B cell (primary cell): ENCODE measurements around the gene OR9Q1.

Source experiments
- EZH2 ChIP-seq: IDR thresholded peaks from 2 replicates; pipeline ENCODE4 v1.6.1; 2012; ENCODE audit warnings: borderline replicate concordance, low read depth, mild to moderate bottlenecking, moderate library complexity, low read length; ENCODE audit not compliant: insufficient read depth, poor library complexity, severe bottlenecking
- TF ChIP-seq, protein P1 (sequence below): fragments of 200-600 bp; IDR thresholded peaks from one replicate; pipeline ENCODE4 v1.8.0; 2022; ENCODE audit warnings: antibody characterized with exemption, mild to moderate bottlenecking

DNA sequence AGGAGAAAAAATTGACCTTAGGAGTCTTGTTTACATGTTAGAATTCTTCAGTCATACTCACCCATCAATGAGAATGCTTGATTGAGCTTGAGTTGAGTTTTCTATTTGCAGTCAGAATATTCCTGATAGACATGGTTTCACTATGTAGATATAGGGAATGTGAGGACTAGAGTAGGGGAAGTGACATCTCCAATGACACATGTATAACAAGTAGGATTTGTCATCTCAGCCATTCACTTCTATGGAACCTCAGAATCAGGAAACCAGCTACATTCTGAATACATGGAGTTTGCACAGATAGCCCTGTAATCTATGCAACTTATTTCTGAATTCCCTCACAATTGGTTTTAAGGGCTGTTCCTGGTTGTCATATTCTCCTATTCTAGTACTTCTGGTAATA lies 20.1 kb upstream of the OR9Q1 start:
- TF ChIP-seq, protein P1, sequence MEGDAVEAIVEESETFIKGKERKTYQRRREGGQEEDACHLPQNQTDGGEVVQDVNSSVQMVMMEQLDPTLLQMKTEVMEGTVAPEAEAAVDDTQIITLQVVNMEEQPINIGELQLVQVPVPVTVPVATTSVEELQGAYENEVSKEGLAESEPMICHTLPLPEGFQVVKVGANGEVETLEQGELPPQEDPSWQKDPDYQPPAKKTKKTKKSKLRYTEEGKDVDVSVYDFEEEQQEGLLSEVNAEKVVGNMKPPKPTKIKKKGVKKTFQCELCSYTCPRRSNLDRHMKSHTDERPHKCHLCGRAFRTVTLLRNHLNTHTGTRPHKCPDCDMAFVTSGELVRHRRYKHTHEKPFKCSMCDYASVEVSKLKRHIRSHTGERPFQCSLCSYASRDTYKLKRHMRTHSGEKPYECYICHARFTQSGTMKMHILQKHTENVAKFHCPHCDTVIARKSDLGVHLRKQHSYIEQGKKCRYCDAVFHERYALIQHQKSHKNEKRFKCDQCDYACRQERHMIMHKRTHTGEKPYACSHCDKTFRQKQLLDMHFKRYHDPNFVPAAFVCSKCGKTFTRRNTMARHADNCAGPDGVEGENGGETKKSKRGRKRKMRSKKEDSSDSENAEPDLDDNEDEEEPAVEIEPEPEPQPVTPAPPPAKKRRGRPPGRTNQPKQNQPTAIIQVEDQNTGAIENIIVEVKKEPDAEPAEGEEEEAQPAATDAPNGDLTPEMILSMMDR, result no peak
- no peak for TF ChIP-seq EZH2
